Measurements from ENCODE around the gene LITAFD. TPM values are rescaled to one million over a fixed set of nuclear protein-coding genes. Genes with fewer than 3 reads are reported as not detected.

The LITAFD gene
- total and polyA plus RNA-seq, 9 of the 15 experiments (the other 6 are each of a cell fraction or from before 2014, with no cell fraction given), result not detected

DNA sequence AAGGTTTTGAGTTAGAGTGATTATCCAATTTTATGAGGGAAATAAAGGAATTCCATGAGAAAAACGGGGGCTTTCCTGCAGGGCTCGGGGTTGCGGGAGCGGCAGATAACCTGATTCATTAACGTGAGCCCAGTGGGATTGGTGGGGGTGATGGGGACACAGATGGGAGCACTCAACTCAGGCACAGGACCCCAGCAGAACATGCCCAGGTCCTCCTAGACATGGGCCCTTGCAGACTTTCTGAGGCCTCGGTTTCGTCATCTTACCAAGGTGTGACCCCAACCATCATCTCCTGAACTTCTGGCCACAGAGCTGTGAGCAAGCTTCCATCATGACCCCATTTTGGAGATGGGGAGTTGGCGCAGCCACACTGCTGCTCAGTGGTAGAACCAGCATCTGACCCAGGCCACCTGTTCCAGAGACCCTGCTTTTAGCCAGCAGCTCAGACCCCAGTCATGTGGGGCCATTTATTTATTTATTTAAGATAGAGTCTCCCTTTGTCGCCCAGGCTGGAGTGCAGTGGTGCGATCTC, 35.7 kb upstream of the LITAFD start (continued):
- TF ChIP-seq, protein P1, sequence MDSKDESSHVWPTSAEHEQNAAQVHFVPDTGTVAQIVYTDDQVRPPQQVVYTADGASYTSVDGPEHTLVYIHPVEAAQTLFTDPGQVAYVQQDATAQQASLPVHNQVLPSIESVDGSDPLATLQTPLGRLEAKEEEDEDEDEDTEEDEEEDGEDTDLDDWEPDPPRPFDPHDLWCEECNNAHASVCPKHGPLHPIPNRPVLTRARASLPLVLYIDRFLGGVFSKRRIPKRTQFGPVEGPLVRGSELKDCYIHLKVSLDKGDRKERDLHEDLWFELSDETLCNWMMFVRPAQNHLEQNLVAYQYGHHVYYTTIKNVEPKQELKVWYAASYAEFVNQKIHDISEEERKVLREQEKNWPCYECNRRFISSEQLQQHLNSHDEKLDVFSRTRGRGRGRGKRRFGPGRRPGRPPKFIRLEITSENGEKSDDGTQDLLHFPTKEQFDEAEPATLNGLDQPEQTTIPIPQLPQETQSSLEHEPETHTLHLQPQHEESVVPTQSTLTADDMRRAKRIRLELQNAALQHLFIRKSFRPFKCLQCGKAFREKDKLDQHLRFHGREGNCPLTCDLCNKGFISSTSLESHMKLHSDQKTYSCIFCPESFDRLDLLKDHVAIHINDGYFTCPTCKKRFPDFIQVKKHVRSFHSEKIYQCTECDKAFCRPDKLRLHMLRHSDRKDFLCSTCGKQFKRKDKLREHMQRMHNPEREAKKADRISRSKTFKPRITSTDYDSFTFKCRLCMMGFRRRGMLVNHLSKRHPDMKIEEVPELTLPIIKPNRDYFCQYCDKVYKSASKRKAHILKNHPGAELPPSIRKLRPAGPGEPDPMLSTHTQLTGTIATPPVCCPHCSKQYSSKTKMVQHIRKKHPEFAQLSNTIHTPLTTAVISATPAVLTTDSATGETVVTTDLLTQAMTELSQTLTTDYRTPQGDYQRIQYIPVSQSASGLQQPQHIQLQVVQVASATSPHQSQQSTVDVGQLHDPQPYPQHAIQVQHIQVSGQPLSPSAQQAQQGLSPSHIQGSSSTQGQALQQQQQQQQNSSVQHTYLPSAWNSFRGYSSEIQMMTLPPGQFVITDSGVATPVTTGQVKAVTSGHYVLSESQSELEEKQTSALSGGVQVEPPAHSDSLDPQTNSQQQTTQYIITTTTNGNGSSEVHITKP (IDR thresholded peaks at IDR 0.05; ENCODE audit: partially characterized antibody), result no peak
- TF ChIP-seq ZFP30 (CRISPR knock-in tag; IDR thresholded peaks at IDR 0.05; ENCODE audit: borderline replicate concordance), result no peak
- no peak for TF ChIP-seq NCOA2 (IDR thresholded peaks at IDR 0.05; ENCODE audit: partially characterized antibody in 2 of 2)
- TF ChIP-seq ZKSCAN3 (CRISPR knock-in tag; IDR thresholded peaks at IDR 0.05), result no peak
- TF ChIP-seq HNRNPLL (IDR thresholded peaks at IDR 0.05; ENCODE audit: low read depth, low read length, poor library complexity, severe bottlenecking), result no peak
- TF ChIP-seq, protein P2, sequence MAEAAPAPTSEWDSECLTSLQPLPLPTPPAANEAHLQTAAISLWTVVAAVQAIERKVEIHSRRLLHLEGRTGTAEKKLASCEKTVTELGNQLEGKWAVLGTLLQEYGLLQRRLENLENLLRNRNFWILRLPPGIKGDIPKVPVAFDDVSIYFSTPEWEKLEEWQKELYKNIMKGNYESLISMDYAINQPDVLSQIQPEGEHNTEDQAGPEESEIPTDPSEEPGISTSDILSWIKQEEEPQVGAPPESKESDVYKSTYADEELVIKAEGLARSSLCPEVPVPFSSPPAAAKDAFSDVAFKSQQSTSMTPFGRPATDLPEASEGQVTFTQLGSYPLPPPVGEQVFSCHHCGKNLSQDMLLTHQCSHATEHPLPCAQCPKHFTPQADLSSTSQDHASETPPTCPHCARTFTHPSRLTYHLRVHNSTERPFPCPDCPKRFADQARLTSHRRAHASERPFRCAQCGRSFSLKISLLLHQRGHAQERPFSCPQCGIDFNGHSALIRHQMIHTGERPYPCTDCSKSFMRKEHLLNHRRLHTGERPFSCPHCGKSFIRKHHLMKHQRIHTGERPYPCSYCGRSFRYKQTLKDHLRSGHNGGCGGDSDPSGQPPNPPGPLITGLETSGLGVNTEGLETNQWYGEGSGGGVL (CRISPR knock-in tag; IDR thresholded peaks at IDR 0.05), result no peak
